Transverse colon (tissue), 4 donors: ENCODE data around the gene ESYT2. TPM values are rescaled to one million over a fixed set of nuclear protein-coding genes. Genes with fewer than 3 reads are reported as not detected.

Experiments used
- DNase-seq: peaks from one replicate; pipeline ENCODE4 v3.0.0-alpha.2; 2019
- H3K27ac ChIP-seq, 4 donors: fragments of 200-600 bp; sonication (generic); 2 replicates each; pipeline ENCODE4 v1.5.1; 2016 to 2018; ENCODE audit warnings: inconsistent platforms in 4 of 4
- H3K27me3 ChIP-seq: fragments of 200-600 bp; sonication (generic); 2 replicates; pipeline ENCODE4 v1.5.1; 2017; ENCODE audit warnings: inconsistent platforms
- H3K36me3 ChIP-seq, 4 donors: fragments of 200-600 bp; sonication (generic); 2 replicates each; pipeline ENCODE4 v1.5.1; 2017 to 2019; ENCODE audit warnings: inconsistent platforms in 4 of 4
- H3K4me1 ChIP-seq, 4 donors: fragments of 200-600 bp; sonication (generic); 2 replicates each; pipeline ENCODE4 v1.5.1; 2017 to 2020; ENCODE audit warnings: inconsistent platforms in 4 of 4
- H3K4me3 ChIP-seq, 4 donors: fragments of 200-600 bp; sonication (generic); 1 replicate in 1 of 4; 2 replicates in 3 of 4; pipeline versions ENCODE4 v1.5.1 to v1.6.1; 2017 to 2019; ENCODE audit warnings: inconsistent platforms in 4 of 4
- H3K9me3 ChIP-seq, 2 donors: fragments of 200-600 bp; sonication (generic); 2 replicates each; pipeline ENCODE4 v1.5.1; 2017 to 2019; ENCODE audit warnings: inconsistent platforms in 2 of 2
- CTCF ChIP-seq, 5 experiments: fragments of 200-600 bp in 3 of 5; fragments of 450-650 bp in 2 of 5; sonication (generic) in 3 of 5; IDR thresholded peaks; 1 replicate in 2 of 5; 2 replicates in 3 of 5; pipeline ENCODE4 v1.5.1; 2016 to 2017; ENCODE audit warnings: antibody characterized with exemption in 5 of 5, inconsistent platforms in 3 of 5, mild to moderate bottlenecking in 2 of 5, moderate library complexity in 1 of 5
- EP300 ChIP-seq: sonication (generic); formaldehyde crosslinking; IDR thresholded peaks from one replicate; pipeline ENCODE4 v1.6.1; 2017; ENCODE audit warnings: antibody characterized with exemption, low read depth
- POLR2A ChIP-seq: fragments of 450-650 bp; IDR thresholded peaks from one replicate; pipeline ENCODE4 v1.6.1; 2016; ENCODE audit warnings: antibody characterized with exemption, mild to moderate bottlenecking, moderate library complexity
- POLR2AphosphoS5 ChIP-seq, 3 donors: sonication (generic); formaldehyde crosslinking; IDR thresholded peaks; one replicate each; pipeline ENCODE4 v1.6.1; 2016; ENCODE audit warnings: antibody characterized with exemption in 3 of 3
- WGBS, 2 donors: methylation state at CpG; one replicate each; pipeline ENCODE4 v1.1.5; 2018; ENCODE audit warnings: low coverage in 1 of 2; 5-methylcytosine and 5-hydroxymethylcytosine counted together
- in situ Hi-C, 4 donors: fragments of 200-750 bp; cut with MboI; loops; one replicate each; pipeline versions ENCODE4 v1.15.0 to v1.15.1; 2017; ENCODE audit warnings: low sequenced_read_pairs in 3 of 4, low pct_ligation_motif_present in 1 of 4, low pct_unique_long_range_greater_than_20kb in 1 of 4
- intact Hi-C: fragments of 100-400 bp; cut with DNase I; formaldehyde crosslinking; loops from one replicate; pipeline ENCODE4 v1.15.1; 2023; ENCODE audit warnings: low total_unique reads
- total RNA-seq, 4 donors: library from RNA; depleted of rRNA; stranded (reverse); fragments of >200 nt; gene quantifications; one replicate each; pipeline ENCODE4 v1.1.0, GENCODE V29; 2016

Gene ESYT2
- total RNA-seq, 4 donors from 2014 or later: 78.6 to 113 (median 87.3) TPM

DNA sequence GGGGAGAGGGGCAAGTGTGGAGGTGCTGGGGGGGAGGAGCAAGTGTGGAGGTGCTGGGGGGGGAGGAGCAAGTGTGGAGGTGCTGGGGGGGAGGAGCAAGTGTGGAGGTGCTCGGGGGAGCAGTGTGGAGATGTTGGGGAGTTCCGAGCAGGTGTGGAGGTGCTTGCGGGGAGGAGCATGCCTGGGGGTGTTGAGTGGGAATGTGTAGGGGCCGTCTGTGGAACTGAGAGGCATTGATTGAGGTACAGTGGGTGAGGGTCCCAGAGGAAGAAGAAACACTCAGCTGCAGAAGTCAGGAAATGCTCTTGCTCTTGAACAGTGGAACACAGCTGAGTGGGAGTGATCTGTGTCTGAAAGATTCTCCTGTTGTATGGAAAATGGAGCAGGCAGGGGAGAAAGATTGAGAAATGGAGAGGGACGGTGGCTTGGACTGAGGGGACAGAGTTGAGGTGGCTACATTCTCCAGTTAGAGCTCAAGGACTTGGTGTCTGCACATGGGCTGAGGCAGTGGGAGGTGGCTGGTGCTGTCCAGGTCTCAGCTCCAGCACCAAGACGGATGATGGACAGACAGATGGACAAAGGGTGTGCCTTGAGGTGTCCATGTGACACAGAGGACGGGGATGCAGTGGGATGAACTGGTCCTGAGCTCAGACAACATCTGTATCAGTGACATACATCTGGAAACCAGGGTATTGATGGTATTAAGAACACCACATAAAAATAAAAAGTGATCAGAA, 99.5 kb downstream of the ESYT2 start:
- WGBS, 2 donors: 87 to 91% methylated on average over 6 to 7 of the region's 7 CpGs
- in situ Hi-C loops (no loop called here), intact Hi-C loops (no loop called here)
- no peaks in the 10 kb centered on the region for H3K9me3 ChIP-seq
- H3K4me3 ChIP-seq: no peak overlapping the region
- H3K27ac ChIP-seq: no peak overlapping the region
- H3K27me3 ChIP-seq: no peaks in the 10 kb centered on the region
- no peak for TF ChIP-seq EP300
- no peak for TF ChIP-seq CTCF (IDR thresholded peaks at IDR 0.05)
- no peak for TF ChIP-seq POLR2AphosphoS5 (IDR thresholded peaks at IDR 0.05)
- TF ChIP-seq POLR2A: no peak
- peaks cover 0 to 15% (median 3%) of the 10 kb centered on the region in 4 donors for H3K36me3 ChIP-seq
- no peaks in the 10 kb centered on the region for H3K4me1 ChIP-seq
- DNase-seq: no peak

DNA sequence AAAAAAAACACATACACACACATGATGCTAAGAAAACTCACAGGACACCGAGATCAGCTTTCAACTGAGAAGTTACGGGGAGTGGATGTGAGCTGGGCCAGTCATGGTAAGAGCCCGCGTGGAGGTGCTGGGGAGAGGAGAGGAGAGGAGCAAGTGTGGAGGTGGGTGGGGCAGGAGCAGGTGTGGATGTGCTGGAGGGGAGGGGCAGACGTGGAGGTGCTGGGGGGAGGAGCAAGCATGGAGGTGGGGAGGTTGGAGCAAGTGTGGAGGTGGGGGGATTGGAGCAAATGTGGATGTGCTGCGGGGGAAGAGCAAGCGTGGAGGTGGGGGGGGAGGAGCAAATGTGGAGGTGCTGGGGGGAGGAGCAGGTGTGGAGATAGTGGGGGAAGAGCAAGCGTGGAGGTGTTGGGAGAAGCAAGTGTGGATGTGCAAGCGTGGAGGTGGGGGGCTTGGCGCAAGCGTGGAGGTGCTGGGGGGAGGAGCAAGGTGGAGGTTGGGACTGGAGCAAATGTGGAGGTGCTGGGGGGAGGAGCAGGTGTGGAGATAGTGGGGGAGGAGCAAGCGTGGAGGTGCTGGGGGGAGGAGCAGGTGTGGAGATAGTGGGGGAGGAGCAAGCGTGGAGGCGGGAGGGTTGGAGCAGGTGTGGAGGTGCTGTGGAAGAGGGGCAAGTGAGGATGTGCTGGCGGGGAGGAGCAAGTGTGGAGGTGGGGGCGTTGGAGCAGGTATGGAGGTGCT, 100.2 kb downstream of the ESYT2 start:
- H3K9me3 ChIP-seq: no peaks in the 10 kb centered on the region
- no peaks in the 10 kb centered on the region for H3K4me1 ChIP-seq
- 83 to 86% methylated on average over 6 to 16 of the region's 16 CpGs for WGBS, 2 donors
- H3K36me3 ChIP-seq: peaks cover 0 to 8% (median under 1%) of the 10 kb centered on the region in 4 donors
- TF ChIP-seq EP300 (no peak), CTCF (IDR thresholded peaks at IDR 0.05) (no peak), POLR2A (no peak)
- intact Hi-C loops (no loop called here), in situ Hi-C loops (no loop called here)
- DNase-seq: no peak
- H3K4me3 ChIP-seq: no peak overlapping the region
- no peaks in the 10 kb centered on the region for H3K27me3 ChIP-seq
- no peak overlapping the region for H3K27ac ChIP-seq

- Histone ChIP-seq H3K27ac (no peak overlapping the region), H3K36me3 (no peaks in the 10 kb centered on the region), H3K4me3 (no peak overlapping the region), H3K9me3 (no peaks in the 10 kb centered on the region), H3K4me1 (no peaks in the 10 kb centered on the region), H3K27me3 (no peaks in the 10 kb centered on the region)
- DNase-seq: no peak
- TF ChIP-seq POLR2A (no peak), EP300 (no peak), POLR2AphosphoS5 (IDR thresholded peaks at IDR 0.05) (no peak), CTCF (IDR thresholded peaks at IDR 0.05) (no peak)
- intact Hi-C loops (no loop called here), in situ Hi-C loops (no loop called here)
- 99% methylated on average over 5 of the region's 5 CpGs; no CpG with 5 or more reads in 1 of the 2 donors for WGBS, 2 donors
Measured at GRCh38 chr7:158727690-158728089, 101.6 kb downstream of the ESYT2 start.

- H3K36me3 ChIP-seq: no peaks in the 10 kb centered on the region
- WGBS, 2 donors: 88 to 92% methylated on average over 2 to 4 of the region's 4 CpGs
- TF ChIP-seq CTCF (IDR thresholded peaks at IDR 0.05) (no peak), POLR2AphosphoS5 (IDR thresholded peaks at IDR 0.05) (no peak), EP300 (no peak), POLR2A (no peak)
- no peak for DNase-seq
- no peaks in the 10 kb centered on the region for H3K9me3 ChIP-seq
- H3K27ac ChIP-seq: no peak overlapping the region
- H3K4me3 ChIP-seq: no peak overlapping the region
- in situ Hi-C loops (no loop called here), intact Hi-C loops (no loop called here)
- no peaks in the 10 kb centered on the region for H3K4me1 ChIP-seq
- no peaks in the 10 kb centered on the region for H3K27me3 ChIP-seq
Measured at GRCh38 chr7:158726277-158726807, 103.0 kb downstream of the ESYT2 start.
